ENCODE measurements around the gene STK39.

DNA sequence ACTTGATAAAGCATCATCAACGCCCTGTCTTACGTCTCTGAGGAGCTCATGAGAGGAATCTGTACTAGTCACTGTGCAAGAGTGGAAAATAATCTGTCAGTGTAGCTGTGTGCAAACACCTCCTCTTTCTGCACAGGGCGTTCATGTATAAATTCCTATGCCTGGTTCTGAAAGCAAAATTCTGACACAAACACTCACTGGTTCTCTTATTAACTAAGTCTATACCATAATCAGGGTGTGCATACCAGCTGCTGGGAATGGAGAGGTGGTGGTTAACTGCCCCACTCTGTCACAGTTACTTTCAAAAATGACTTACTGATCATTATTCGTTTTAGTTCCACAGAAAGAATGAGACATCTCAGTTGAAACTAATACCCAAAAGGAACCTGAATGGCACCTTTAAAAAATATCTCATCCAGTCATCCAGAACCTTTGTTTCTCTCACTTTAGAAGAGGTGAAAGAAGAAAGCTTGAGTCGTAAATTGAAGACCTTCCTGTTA lies 35.7 kb downstream of the STK39 start:
- TF ChIP-seq, protein P1, sequence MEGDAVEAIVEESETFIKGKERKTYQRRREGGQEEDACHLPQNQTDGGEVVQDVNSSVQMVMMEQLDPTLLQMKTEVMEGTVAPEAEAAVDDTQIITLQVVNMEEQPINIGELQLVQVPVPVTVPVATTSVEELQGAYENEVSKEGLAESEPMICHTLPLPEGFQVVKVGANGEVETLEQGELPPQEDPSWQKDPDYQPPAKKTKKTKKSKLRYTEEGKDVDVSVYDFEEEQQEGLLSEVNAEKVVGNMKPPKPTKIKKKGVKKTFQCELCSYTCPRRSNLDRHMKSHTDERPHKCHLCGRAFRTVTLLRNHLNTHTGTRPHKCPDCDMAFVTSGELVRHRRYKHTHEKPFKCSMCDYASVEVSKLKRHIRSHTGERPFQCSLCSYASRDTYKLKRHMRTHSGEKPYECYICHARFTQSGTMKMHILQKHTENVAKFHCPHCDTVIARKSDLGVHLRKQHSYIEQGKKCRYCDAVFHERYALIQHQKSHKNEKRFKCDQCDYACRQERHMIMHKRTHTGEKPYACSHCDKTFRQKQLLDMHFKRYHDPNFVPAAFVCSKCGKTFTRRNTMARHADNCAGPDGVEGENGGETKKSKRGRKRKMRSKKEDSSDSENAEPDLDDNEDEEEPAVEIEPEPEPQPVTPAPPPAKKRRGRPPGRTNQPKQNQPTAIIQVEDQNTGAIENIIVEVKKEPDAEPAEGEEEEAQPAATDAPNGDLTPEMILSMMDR (IDR thresholded peaks at IDR 0.05; ENCODE audit: borderline replicate concordance, extremely low read depth, low read length, poor library complexity, severe bottlenecking), result no peak
- no peak for TF ChIP-seq EZH2 (IDR thresholded peaks at IDR 0.05; ENCODE audit: borderline replicate concordance, low read depth, low read length, severe bottlenecking)
